Measurements from ENCODE around the gene TEX11.
"Not testable (repeated sequence)": the region's sequence is repeated elsewhere in the genome, so short reads cannot be mapped to it uniquely, and the experiment has no call there.

The TEX11 gene

DNA sequence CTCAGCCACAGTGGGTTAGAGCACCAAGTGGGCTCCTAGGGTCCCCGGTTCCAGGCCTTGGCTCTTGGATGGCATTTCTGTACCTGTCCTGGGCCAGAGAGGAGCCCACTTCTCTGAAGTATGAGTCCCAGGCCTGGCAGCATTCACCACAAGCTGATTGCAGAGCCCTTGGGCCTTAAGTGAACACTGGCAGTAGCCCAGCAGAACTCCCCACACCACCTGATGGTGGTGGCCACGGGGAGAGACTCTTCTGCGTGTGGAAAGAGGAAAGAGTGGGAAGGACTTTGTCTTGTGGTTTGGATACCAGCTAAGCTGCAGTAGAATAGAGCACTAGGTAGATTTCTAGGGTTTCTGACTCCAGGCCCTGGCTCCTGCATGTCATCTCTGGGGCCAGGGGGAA lies 359.1 kb downstream of the TEX11 start:
- no peak for DNase-seq (ENCODE audit: extremely low spot score)
- ChIA-PET POLR2A (no interaction called here), CTCF (no interaction called here)
- TF ChIP-seq, protein P1, sequence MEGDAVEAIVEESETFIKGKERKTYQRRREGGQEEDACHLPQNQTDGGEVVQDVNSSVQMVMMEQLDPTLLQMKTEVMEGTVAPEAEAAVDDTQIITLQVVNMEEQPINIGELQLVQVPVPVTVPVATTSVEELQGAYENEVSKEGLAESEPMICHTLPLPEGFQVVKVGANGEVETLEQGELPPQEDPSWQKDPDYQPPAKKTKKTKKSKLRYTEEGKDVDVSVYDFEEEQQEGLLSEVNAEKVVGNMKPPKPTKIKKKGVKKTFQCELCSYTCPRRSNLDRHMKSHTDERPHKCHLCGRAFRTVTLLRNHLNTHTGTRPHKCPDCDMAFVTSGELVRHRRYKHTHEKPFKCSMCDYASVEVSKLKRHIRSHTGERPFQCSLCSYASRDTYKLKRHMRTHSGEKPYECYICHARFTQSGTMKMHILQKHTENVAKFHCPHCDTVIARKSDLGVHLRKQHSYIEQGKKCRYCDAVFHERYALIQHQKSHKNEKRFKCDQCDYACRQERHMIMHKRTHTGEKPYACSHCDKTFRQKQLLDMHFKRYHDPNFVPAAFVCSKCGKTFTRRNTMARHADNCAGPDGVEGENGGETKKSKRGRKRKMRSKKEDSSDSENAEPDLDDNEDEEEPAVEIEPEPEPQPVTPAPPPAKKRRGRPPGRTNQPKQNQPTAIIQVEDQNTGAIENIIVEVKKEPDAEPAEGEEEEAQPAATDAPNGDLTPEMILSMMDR (IDR thresholded peaks at IDR 0.05; ENCODE audit: control extremely low read depth, extremely low read depth, low read depth, missing control alignments): no peak

DNA sequence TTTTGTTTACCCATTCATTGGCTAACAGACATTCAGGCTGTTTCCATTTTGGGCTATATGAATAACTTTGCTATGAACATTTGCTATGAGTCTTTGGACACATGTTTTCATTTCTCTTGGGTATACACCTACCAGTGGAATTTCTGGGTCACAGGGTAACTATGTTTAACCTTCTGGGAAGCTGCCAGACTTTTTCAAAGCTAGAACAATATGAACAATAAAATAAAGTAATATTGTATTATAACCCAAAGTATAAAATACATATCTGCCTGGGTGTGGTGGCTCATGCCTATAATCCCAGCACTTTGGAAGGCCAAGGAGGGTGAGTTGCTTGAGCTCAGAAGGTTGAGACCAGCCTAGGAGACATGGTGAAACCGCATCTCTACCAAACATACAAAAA lies 373.3 kb downstream of the TEX11 start:
- TF ChIP-seq, protein P1 (IDR thresholded peaks at IDR 0.05; ENCODE audit: control extremely low read depth, extremely low read depth, low read depth, missing control alignments): no peak
- CTCF ChIA-PET: no interaction called here
- POLR2A ChIA-PET: no interaction called here
- no peak for DNase-seq (ENCODE audit: extremely low spot score)

- no peak for DNase-seq (ENCODE audit: extremely low spot score)
- POLR2A ChIA-PET: no interaction called here
- TF ChIP-seq, protein P1 (IDR thresholded peaks at IDR 0.05; ENCODE audit: control extremely low read depth, extremely low read depth, low read depth, missing control alignments): no peak
- CTCF ChIA-PET: no interaction called here
Observed at GRCh38 chrX:70527610-70528345, 380.7 kb downstream of the TEX11 start.

GRCh38 chrX:70527053-70527452 lies 381.5 kb downstream of the TEX11 start:
- POLR2A ChIA-PET: no interaction called here
- no peak for DNase-seq (ENCODE audit: extremely low spot score)
- TF ChIP-seq, protein P1 (IDR thresholded peaks at IDR 0.05; ENCODE audit: control extremely low read depth, extremely low read depth, low read depth, missing control alignments): no peak
- CTCF ChIA-PET: no interaction called here

GRCh38 chrX:70525733-70526132 lies 382.8 kb downstream of the TEX11 start:
- no peak for DNase-seq (ENCODE audit: extremely low spot score)
- ChIA-PET POLR2A (no interaction called here), CTCF (no interaction called here)
- TF ChIP-seq, protein P1 (IDR thresholded peaks at IDR 0.05; ENCODE audit: control extremely low read depth, extremely low read depth, low read depth, missing control alignments): no peak

DNA sequence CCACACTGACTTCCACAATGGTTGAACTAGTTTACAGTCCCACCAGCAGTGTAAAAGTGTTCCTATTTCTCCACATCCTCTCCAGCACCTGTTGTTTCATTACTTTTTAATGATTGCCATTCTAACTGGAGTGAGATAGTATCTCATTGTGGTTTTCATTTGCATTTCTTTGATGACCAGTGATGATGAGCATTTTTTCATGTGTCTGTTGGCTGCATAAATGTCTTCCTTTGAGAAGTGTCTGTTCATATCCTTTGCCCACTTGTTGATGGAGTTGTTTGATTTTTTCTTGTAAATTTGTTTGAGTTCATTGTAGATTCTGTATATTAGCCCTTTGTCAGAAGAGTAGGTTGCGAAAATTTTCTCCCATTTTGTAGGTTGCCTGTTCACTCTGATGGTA lies 392.8 kb downstream of the TEX11 start:
- DNase-seq (ENCODE audit: extremely low spot score); POLR2A ChIA-PET; CTCF ChIA-PET: not testable (repeated sequence)

DNA sequence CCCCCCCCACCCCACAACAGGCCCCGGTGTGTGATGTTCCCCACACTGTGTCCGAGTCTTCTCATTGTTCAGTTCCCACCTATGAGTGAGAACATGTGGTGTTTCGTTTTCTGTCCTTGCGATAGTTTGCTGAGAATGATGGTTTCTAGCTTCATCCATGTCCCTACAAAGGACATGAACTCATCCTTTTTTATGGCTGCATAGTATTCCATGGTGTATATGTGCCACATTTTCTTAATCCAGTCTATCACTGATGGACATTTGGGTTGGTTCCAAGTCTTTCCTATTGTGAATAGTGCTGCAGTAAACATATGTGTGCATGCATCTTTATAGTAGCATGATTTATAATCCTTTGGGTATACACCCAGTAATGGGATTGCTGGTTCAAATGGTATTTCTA lies 393.2 kb downstream of the TEX11 start:
- POLR2A ChIA-PET; DNase-seq (ENCODE audit: extremely low spot score); CTCF ChIA-PET: not testable (repeated sequence)

DNA sequence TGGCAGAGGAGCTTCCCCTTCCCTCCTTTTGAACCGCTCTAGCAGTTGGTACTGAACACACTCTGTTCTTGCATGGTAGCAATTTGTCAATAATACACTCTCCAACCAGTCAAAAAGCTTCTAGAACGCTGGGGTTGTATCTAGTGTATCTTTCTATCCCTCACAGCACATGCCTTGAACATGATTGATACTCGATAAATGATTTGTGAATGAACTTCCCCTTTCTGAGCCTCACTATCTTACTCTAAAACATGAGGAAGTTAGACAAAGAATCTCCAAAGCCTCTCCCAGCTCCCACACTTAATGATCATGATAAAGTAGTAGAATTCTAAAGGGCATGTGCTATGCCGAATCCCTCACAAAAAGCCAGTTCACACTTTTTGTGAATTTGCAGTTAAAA lies 399.4 kb downstream of the TEX11 start:
- TF ChIP-seq, protein P1 (IDR thresholded peaks at IDR 0.05; ENCODE audit: control extremely low read depth, extremely low read depth, low read depth, missing control alignments): no peak
- DNase-seq (ENCODE audit: extremely low spot score): no peak
- ChIA-PET POLR2A (no interaction called here), CTCF (no interaction called here)

All from GM10248 (cell line).